Measurements from ENCODE around the gene MEAF6. TPM values are rescaled to one million over a fixed set of nuclear protein-coding genes. Genes with fewer than 3 reads are reported as not detected.
A peak's percentile ranks its signal among the peaks of the same experiment; 100 is the strongest.

Gene MEAF6
- total RNA-seq, 8 experiments from 2014 or later = 41.1 to 172 (median 138) TPM

DNA sequence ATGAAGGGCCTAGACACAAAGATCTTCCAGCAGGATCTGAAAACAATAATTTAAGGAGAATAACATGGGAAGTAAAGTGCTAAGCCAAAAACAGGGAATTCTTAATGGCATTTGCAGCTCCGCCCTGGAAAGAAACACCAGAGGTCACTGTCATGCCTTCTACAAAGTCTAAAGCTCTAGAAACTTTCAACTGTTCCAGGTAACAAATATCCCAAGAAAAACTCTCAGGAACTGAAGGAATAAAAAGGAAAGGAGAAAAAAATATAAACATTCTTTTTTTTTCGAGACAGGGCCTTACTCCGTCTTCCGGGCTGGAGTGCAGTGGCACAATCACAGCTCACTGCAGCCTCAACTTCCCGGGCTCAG, 27.0 kb downstream of the MEAF6 start:
- H3K27ac ChIP-seq = no peak overlapping the region
- H3K4me3 ChIP-seq = no peak overlapping the region
- ATAC-seq (replicated peaks in 6 of 8) = no peak
- in situ Hi-C loops (cut with MboI; ENCODE audit: low pct_unique_long_range_greater_than_20kb in 2 of 9, low sequenced_read_pairs in 9 of 9, unreplicated experiment in 9 of 9) = no loop called here
- WGBS, 10 experiments = 47 to 100% (median 79%) methylated on average over 1 to 5 of the region's 5 CpGs; no CpG with 5 or more reads in 1 of the 10 experiments
- peaks cover 0 to 7% of the 10 kb centered on the region in 2 donors for H3K4me1 ChIP-seq (replicated peaks in 1 of 2)

DNA sequence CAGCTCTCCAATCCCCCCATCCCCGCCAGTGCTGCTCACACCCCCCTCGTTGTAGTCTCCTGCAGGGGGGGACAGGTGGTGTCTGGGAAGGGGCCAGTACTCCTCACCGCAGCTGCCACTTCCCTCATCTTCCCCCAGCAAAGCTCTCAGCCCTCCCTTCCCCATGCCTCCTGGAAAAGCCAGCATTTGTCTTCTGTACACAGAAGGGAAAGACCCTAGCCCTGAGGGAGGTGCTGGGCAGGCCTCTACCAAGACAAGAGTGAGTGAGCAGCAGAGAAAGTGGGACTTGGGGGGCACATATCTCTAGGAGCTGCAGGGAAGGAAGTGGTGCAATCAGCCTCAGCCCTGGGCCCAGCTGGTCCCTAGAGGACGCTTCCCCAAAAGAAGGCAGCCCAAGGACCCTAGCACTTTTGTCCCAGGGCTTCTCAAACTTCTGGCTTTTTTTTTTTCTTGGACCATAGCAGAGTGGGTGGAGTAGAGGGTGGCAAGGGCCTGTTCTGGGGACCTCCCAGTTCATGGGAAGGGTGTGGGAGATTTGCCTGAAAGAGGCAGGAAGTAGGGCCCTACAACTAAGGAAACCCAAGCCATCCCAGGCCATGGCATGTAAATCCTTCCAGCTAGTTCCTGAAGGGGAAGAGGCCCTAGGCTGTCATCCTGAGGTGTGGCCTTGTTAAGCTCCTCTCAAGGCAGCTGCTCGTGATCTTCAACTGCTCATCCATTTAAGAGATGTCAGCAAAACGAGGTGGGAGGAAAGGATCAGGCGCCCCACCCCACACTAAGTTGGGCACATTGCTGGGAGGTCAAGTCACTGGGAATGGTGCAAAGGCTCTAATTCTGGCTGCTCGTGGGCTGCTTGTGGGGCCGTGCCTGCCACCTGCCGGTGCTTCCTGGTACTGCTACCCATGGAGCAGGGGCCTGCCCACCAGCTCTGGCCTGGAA, 27.6 kb downstream of the MEAF6 start:
- Histone ChIP-seq H3K27ac (no peak overlapping the region), H3K4me3 (no peak overlapping the region), H3K4me1 (replicated peaks in 1 of 2) (peaks cover 0 to 7% of the 10 kb centered on the region in 2 donors)
- ATAC-seq (replicated peaks in 6 of 8) = peak; percentile 62 to 86 (median 77)
- in situ Hi-C loops (cut with MboI; ENCODE audit: low pct_unique_long_range_greater_than_20kb in 2 of 9, low sequenced_read_pairs in 9 of 9, unreplicated experiment in 9 of 9) = no loop called here
- 0 to 49% (median 13%) methylated on average over 2 to 6 of the region's 10 CpGs; no CpG with 5 or more reads in 4 of the 10 experiments for WGBS, 10 experiments

DNA sequence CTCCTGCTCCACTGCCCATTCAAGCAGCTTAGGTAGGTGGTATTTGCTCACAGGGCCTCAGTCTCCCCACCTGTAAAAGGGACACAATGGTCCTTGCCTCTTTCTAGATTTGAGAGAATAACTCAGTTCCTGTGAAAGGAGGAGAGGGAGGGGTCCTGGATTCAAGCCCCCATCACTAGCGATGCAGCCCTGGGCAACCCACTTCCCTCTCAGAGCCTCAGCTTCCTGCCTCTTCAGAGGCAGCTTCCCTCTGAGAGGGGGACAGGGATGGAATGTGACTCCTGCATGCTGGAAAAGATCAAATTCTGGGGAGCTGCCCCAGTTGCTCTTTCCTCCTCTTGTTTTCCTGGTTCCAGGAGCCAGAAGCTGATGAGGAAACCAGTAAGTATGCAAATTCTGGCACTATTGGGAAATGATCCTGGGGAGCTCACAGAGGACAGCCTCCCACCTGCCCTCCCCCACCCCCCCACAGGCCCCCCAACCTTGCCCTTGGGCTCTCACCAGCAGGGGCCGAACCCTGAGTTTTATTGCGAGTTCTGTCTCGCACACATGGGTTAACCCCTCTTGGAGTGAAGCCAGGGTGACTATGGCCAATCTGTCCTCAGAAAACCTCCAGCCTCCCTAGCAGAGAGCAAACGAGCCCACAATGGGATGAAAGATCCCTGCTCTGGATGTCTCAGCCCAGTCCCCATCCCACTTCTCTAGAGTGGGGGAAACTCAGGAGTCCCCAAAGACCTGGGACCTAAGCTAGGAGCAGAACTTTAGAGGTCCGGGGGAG, 28.5 kb downstream of the MEAF6 start:
- H3K4me1 ChIP-seq (replicated peaks in 1 of 2) = peaks cover 0 to 7% of the 10 kb centered on the region in 2 donors
- ATAC-seq (replicated peaks in 6 of 8) = peak in 1 of 8 experiments; percentile 3
- H3K4me3 ChIP-seq = no peak overlapping the region
- H3K27ac ChIP-seq = no peak overlapping the region
- WGBS, 10 experiments = 40 to 100% (median 80%) methylated on average over 1 to 4 of the region's 6 CpGs; no CpG with 5 or more reads in 5 of the 10 experiments
- in situ Hi-C loops (cut with MboI; ENCODE audit: low pct_unique_long_range_greater_than_20kb in 2 of 9, low sequenced_read_pairs in 9 of 9, unreplicated experiment in 9 of 9) = no loop called here

DNA sequence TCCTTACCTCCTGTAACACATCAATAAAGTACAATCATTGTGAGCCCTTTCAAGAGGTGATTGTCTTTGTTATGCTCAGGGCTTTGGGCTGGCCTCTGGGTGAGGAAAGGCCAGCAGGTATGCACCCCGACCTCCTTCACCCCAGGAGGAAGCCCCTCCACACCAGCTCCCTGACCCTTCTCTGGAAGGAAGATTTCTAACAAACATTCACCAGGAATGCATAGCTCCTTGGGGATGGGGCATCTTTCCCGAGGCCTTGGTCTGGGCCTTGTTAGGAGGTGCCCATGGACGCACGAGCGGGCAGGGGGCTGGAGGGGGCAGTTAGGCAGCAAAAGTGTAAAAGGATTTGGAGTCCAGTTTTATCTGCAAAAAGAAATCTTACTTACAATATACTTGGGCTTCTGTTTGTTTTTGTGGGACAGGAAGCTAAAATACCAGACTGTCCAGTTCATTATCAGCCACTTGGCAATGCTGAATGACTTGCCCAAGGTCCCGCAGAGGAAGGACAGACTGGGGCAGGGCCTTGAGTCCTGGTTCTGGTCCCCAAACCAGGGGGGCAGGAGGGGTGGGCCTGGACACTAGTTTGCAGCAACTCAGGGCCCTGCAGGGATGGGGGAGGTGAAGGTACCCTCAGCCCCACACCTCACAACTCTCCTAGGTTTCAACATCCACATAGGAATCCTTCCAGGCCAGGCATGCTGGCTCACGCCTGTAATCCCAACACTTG, 30.1 kb downstream of the MEAF6 start:
- Histone ChIP-seq H3K27ac (no peak overlapping the region), H3K4me1 (replicated peaks in 1 of 2) (peaks cover 9 to 15% of the 10 kb centered on the region in 2 donors), H3K4me3 (no peak overlapping the region)
- no peak for ATAC-seq (replicated peaks in 6 of 8)
- in situ Hi-C loops (cut with MboI; ENCODE audit: low pct_unique_long_range_greater_than_20kb in 2 of 9, low sequenced_read_pairs in 9 of 9, unreplicated experiment in 9 of 9) = no loop called here
- WGBS, 10 experiments = 81 to 100% (median 92%) methylated on average over 1 to 6 of the region's 7 CpGs; no CpG with 5 or more reads in 5 of the 10 experiments

DNA sequence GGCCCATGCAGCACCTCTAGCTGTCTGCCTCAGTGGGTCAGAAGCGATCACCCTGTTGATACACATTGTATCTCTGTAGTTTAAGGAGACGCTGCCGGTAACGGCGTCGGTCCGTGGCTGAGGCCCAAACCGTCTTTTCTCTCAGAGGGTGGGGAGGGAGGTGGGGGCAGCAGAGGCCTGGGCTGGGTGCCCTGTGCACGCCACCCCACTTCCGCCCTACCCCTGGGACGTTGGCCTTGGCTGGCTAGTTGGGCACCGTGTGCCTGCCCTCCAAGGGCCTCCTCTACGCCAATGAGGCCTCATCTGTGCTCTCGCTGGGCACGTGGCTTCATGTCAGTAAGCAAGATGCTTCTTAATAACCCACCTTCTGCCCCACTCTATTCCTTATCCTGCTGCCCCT, 30.8 kb downstream of the MEAF6 start:
- 69 to 94% (median 92%) methylated on average over 2 to 11 of the region's 15 CpGs; no CpG with 5 or more reads in 5 of the 10 experiments for WGBS, 10 experiments
- ATAC-seq (replicated peaks in 6 of 8) = no peak
- H3K27ac ChIP-seq = no peak overlapping the region
- peaks cover 16 to 22% of the 10 kb centered on the region in 2 donors for H3K4me1 ChIP-seq (replicated peaks in 1 of 2)
- in situ Hi-C loops (cut with MboI; ENCODE audit: low pct_unique_long_range_greater_than_20kb in 2 of 9, low sequenced_read_pairs in 9 of 9, unreplicated experiment in 9 of 9) = no loop called here
- H3K4me3 ChIP-seq = no peak overlapping the region

DNA sequence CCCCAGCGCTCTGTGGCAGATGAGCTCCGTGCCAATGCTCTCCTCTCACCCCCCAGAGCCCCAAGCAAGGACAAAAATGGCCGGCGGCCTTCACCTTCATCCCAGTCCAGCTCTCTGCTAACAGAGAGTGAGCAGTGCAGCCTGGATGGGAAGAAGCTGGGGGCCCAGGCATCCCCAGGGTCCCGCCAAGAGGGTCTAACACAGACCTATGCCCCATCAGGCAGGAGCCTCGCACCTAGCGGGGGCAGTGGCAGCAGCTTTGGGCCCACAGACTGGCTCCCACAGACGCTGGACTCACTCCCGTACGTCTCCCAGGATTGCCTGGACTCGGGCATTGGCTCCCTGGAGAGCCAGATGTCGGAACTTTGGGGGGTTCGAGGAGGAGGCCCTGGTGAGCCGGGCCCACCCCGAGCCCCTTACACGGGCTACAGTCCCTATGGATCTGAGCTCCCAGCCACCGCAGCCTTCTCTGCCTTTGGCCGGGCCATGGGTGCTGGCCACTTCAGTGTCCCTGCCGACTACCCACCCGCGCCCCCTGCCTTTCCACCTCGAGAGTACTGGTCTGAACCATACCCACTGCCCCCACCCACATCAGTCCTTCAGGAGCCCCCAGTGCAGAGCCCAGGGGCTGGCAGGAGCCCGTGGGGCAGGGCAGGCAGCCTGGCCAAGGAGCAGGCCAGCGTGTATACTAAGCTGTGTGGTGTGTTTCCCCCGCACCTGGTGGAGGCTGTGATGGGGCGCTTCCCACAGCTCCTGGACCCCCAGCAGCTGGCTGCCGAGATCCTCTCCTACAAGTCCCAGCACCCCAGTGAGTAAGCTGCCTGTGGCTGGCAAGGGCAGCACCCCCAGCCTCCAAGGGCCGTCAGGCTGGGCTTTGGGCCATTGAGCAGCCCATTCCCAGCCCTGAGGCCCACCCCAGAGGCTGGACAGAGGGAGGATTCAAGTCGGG, 31.5 kb downstream of the MEAF6 start:
- Histone ChIP-seq H3K4me1 (replicated peaks in 1 of 2) (peaks cover 18 to 27% of the 10 kb centered on the region in 2 donors), H3K4me3 (no peak overlapping the region), H3K27ac (no peak overlapping the region)
- WGBS, 10 experiments = 43 to 96% (median 91%) methylated on average over 1 to 10 of the region's 29 CpGs; no CpG with 5 or more reads in 4 of the 10 experiments
- no peak for ATAC-seq (replicated peaks in 6 of 8)
- in situ Hi-C loops (cut with MboI; ENCODE audit: low pct_unique_long_range_greater_than_20kb in 2 of 9, low sequenced_read_pairs in 9 of 9, unreplicated experiment in 9 of 9) = no loop called here

DNA sequence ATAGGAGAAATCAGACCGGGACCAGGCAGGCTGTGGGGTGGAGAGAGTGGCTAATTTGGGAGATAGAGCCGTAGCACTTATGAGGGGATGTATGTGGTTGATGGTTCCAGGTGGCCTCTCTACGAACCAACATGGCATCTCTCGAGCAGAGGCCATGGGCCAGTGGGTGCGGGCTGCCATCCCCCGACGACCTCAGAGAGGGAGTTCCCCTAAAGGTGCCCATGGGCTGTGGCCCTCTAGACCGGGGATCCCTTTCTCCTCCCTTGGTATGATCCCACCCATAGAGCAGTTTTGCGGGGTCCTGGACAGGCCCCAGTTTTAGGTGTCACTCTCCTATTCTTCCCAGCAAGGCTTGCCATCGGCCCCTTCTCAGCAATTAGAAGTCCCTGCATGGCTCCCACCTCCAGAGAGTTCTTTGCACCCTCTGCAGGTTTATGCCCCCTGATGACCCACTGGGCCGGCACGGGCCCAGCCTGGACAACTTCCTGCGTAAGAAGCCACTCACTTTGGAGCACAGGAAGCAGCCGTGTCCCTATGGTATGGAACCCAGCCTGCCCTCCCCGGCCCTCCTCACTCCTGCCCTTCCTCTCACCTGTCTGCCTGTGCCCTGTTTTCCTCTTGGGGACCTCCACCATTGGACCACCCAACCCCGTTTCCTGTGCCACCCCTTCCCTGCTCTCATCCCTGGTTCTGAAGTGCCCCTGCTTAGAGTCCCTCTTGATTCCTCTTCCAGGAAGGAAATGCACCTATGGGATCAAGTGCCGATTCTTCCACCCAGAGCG, 32.4 kb downstream of the MEAF6 start:
- Histone ChIP-seq H3K4me1 (replicated peaks in 1 of 2) (peaks cover 26 to 35% of the 10 kb centered on the region in 2 donors), H3K4me3 (no peak overlapping the region), H3K27ac (no peak overlapping the region)
- no peak for ATAC-seq (replicated peaks in 6 of 8)
- WGBS, 10 experiments = 89 to 100% (median 95%) methylated on average over 2 to 9 of the region's 18 CpGs; no CpG with 5 or more reads in 5 of the 10 experiments
- in situ Hi-C loops (cut with MboI; ENCODE audit: low pct_unique_long_range_greater_than_20kb in 2 of 9, low sequenced_read_pairs in 9 of 9, unreplicated experiment in 9 of 9) = no loop called here

DNA sequence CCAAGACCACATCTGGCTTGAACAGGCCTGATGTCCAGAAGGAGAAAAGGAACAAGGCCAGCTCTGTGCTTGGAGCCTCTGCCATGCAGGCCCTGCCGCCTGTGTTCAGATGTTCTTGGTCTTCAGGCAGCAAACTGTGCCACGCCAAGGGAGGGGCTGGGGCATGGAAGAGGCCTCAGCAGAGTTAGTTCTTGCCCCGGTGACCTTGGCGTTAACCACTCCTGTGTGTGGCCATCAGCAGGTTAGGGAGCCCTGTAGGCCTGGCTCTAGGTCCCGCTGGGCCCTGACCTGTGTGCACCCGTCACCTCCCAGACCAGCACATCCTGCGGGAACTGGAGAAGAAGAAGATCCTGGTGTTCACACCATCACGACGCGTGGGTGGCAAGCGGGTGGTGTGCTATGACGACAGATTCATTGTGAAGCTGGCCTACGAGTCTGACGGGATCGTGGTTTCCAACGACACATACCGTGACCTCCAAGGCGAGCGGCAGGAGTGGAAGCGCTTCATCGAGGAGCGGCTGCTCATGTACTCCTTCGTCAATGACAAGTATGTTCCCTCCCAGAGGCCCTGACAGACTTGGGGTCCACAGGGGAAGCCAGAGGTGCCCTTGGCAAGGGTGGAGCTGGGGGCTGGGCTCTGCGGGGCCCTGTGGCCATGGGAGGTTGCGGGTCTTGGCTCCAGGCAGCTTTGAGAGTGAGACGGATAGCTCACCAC, 33.1 kb downstream of the MEAF6 start:
- peaks cover 34 to 36% of the 10 kb centered on the region in 2 donors for H3K4me1 ChIP-seq (replicated peaks in 1 of 2)
- no peak overlapping the region for H3K4me3 ChIP-seq
- ATAC-seq (replicated peaks in 6 of 8) = no peak
- 80 to 100% (median 91%) methylated on average over 1 to 23 of the region's 26 CpGs; no CpG with 5 or more reads in 4 of the 10 experiments for WGBS, 10 experiments
- no peak overlapping the region for H3K27ac ChIP-seq
- in situ Hi-C loops (cut with MboI; ENCODE audit: low pct_unique_long_range_greater_than_20kb in 2 of 9, low sequenced_read_pairs in 9 of 9, unreplicated experiment in 9 of 9) = no loop called here

DNA sequence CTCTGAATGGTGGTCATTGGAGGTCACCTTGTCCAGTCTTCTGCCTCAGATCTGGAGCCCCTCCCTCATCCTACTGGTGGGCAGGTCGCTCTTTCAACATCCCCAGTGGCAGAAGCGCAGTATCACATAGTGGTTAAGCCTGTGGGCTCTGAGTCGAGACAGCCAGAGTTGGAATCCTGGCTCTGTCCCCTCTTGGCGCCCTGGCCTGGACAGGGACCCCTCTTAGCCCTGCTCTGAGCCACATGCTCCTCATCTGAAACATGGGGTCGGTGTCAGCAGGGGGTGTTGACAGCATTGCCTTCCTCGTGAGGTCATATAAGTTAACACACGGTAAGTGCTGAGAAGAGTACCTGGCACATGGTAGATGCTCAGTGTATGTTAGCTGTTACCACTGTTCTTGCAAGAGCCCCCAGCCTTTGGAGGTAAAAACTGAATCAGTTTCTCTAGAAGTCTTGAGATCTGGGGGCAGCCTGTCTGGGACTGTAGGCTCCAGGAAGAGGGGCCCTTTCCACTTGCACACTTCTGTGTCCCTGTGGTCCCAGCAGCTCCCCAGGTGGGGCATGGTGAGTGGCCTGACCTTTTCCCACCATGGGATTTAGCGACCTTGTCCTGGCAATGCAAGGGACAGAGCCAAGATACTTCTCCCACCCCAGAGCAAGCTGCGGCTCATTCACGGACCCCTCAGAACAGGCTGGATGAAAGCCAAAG, 33.8 kb downstream of the MEAF6 start:
- Histone ChIP-seq H3K4me1 (replicated peaks in 1 of 2) (peaks cover 40 to 43% of the 10 kb centered on the region in 2 donors), H3K4me3 (no peak overlapping the region), H3K27ac (no peak overlapping the region)
- WGBS, 10 experiments = 69 to 100% (median 100%) methylated on average over 1 to 10 of the region's 10 CpGs; no CpG with 5 or more reads in 3 of the 10 experiments
- in situ Hi-C loops (cut with MboI; ENCODE audit: low pct_unique_long_range_greater_than_20kb in 2 of 9, low sequenced_read_pairs in 9 of 9, unreplicated experiment in 9 of 9) = no loop called here
- ATAC-seq (replicated peaks in 6 of 8) = no peak

DNA sequence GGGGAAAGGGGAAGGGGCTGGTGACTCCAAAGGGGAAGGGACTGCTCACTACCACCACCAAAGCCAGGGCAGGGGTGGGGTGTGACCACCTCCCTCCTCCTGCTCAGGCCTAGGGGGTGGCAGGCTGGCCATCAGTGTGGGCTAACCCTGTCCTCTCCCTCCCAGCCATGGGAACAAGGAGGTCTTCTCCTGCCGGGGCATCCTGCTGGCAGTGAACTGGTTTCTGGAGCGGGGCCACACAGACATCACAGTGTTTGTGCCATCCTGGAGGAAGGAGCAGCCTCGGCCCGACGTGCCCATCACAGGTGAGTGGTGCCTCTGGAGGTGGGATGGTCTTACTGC, 34.5 kb downstream of the MEAF6 start:
- WGBS, 10 experiments = 73 to 95% (median 92%) methylated on average over 2 to 4 of the region's 5 CpGs; no CpG with 5 or more reads in 6 of the 10 experiments
- in situ Hi-C loops (cut with MboI; ENCODE audit: low pct_unique_long_range_greater_than_20kb in 2 of 9, low sequenced_read_pairs in 9 of 9, unreplicated experiment in 9 of 9) = no loop called here
- H3K27ac ChIP-seq = peak overlapping the region in 1 of 2 donors; percentile 73
- H3K4me3 ChIP-seq = peak overlapping the region in 1 of 5 donors; percentile 7
- ATAC-seq (replicated peaks in 6 of 8) = peak in 1 of 8 experiments; percentile 1
- peaks cover 43 to 50% of the 10 kb centered on the region in 2 donors for H3K4me1 ChIP-seq (replicated peaks in 1 of 2)

Measured in motor neuron (in vitro differentiated cells).